ENCODE results near the gene PLXNA4. TPM values are rescaled to one million over a fixed set of nuclear protein-coding genes. Genes with fewer than 3 reads are reported as not detected.

Gene PLXNA4
- polyA plus RNA-seq, 2 of the 4 experiments (the other 2 are of a cell fraction), result 0.12 to 0.34 TPM

GRCh38 chr7:132455378-132455777 lies 120.9 kb downstream of the PLXNA4 start:
- CTCF ChIA-PET, result interaction anchor here (1.1 to 1.5 kb wide), 3 partner anchors 10 to 137 kb away, joined by 3 read pairs; no protein-coding TSS in a partner anchor

GRCh38 chr7:132453826-132454225 lies 122.4 kb downstream of the PLXNA4 start:
- no peak overlapping the region for H3K4me2 ChIP-seq
- ChIA-PET CTCF (no interaction called here), POLR2A (no interaction called here)
- 83% methylated on average over 3 of the region's 3 CpGs for WGBS (ENCODE audit: missing lambda C conversion rate)
- no peak overlapping the region for H3K4me3 ChIP-seq
- no peaks in the 10 kb centered on the region for H3K9me3 ChIP-seq
- no peak overlapping the region for H3K27ac ChIP-seq
- no peaks in the 10 kb centered on the region for H3K4me1 ChIP-seq
- TF ChIP-seq KDM5A (IDR thresholded peaks at IDR 0.05) (no peak), ZSCAN20 (CRISPR knock-in tag; IDR thresholded peaks at IDR 0.05) (no peak), BCL3 (IDR thresholded peaks at IDR 0.05) (no peak), PHF8 (IDR thresholded peaks at IDR 0.05; ENCODE audit: borderline replicate concordance, low read depth) (no peak), RARB (CRISPR knock-in tag; IDR thresholded peaks at IDR 0.05) (no peak)
- ATAC-seq (no peak), DNase-seq (ENCODE audit: low read depth in 1 of 2, low spot score in 1 of 2) (no peak), FAIRE-seq (no peak)

More at GRCh38 chr7:132455378-132455777, 120.9 kb downstream of the PLXNA4 start:
- Histone ChIP-seq H3K4me3 (no peak overlapping the region), H3K4me1 (no peaks in the 10 kb centered on the region), H3K9me3 (no peaks in the 10 kb centered on the region), H3K27ac (no peak overlapping the region), H3K4me2 (no peak overlapping the region)
- POLR2A ChIA-PET, result no interaction called here
- FAIRE-seq (no peak), ATAC-seq (no peak), DNase-seq (ENCODE audit: low read depth in 1 of 2, low spot score in 1 of 2) (no peak)
- WGBS (ENCODE audit: missing lambda C conversion rate), result 64% methylated on average over 9 of the region's 9 CpGs
- TF ChIP-seq TP53 (CRISPR knock-in tag; IDR thresholded peaks at IDR 0.05) (no peak), REST (IDR thresholded peaks at IDR 0.05) (no peak), CTCF (IDR thresholded peaks at IDR 0.05) (no peak), POLR2AphosphoS2 (conservative IDR thresholded peaks at IDR 0.05; ENCODE audit: low read length) (no peak), ZNF302 (CRISPR knock-in tag; IDR thresholded peaks at IDR 0.05) (no peak), CBX8 (IDR thresholded peaks at IDR 0.05) (no peak), RNF2 (IDR thresholded peaks at IDR 0.05; ENCODE audit: borderline replicate concordance, low read depth) (no peak), MYC (IDR thresholded peaks at IDR 0.05; ENCODE audit: borderline replicate concordance, low read length) (no peak), E2F6 (IDR thresholded peaks at IDR 0.05; ENCODE audit: borderline replicate concordance, low read depth) (no peak), ZSCAN20 (CRISPR knock-in tag; IDR thresholded peaks at IDR 0.05) (no peak)

GRCh38 chr7:132451161-132451560 lies 125.1 kb downstream of the PLXNA4 start:
- DNase-seq (ENCODE audit: low read depth in 1 of 2, low spot score in 1 of 2) (no peak), ATAC-seq (no peak), FAIRE-seq (no peak)
- TF ChIP-seq HDAC2 (IDR thresholded peaks at IDR 0.05) (no peak), CBX8 (IDR thresholded peaks at IDR 0.05) (no peak), NR3C1 (IDR thresholded peaks at IDR 0.05) (no peak), MYC (IDR thresholded peaks at IDR 0.05; ENCODE audit: borderline replicate concordance, low read length) (no peak), REST (IDR thresholded peaks at IDR 0.05) (no peak), RCOR1 (IDR thresholded peaks at IDR 0.05; ENCODE audit: low read depth, low read length) (no peak), BHLHE40 (IDR thresholded peaks at IDR 0.05; ENCODE audit: low read depth, low read length) (no peak), NFE2L2 (conservative IDR thresholded peaks at IDR 0.05; ENCODE audit: low read length) (no peak), MAX (IDR thresholded peaks at IDR 0.05) (no peak), KDM1A (IDR thresholded peaks at IDR 0.05; ENCODE audit: low read depth) (no peak)
- no peak overlapping the region for H3K4me2 ChIP-seq
- no peak overlapping the region for H3K4me3 ChIP-seq
- no peaks in the 10 kb centered on the region for H3K9me3 ChIP-seq
- H3K4me1 ChIP-seq, result no peaks in the 10 kb centered on the region
- 23% methylated on average over 6 of the region's 6 CpGs for WGBS (ENCODE audit: missing lambda C conversion rate)
- CTCF ChIA-PET, result no interaction called here
- POLR2A ChIA-PET, result no interaction called here
- no peak overlapping the region for H3K27ac ChIP-seq

Measured in A549 (cell line).